K562 (cell line): ENCODE results near the gene ITSN1. TPM values are rescaled to one million over a fixed set of nuclear protein-coding genes. Genes with fewer than 3 reads are reported as not detected.

Experiments
- AFF1 ChIP-seq, 2 experiments: fragments of 450-650 bp; IDR thresholded peaks; 2 replicates each; pipeline ENCODE4 v1.6.1; 2018; ENCODE audit warnings: mild to moderate bottlenecking in 2 of 2, low read depth in 1 of 2; ENCODE audit not compliant: partially characterized antibody in 2 of 2
- CEBPG ChIP-seq, 3 experiments: fragments of 200-800 bp in 1 of 3; sonication (Bioruptor generic) in 1 of 3; sonication (generic) in 1 of 3; formaldehyde crosslinking in 1 of 3; IDR thresholded peaks in 2 of 3; conservative IDR thresholded peaks in 1 of 3; 2 replicates each; pipeline versions ENCODE4 v1.6.1 to v1.8.0; 2016 to 2022; ENCODE audit warnings: missing compliant biosample characterization in 2 of 3, missing genetic modification characterization in 2 of 3, mild to moderate bottlenecking in 1 of 3, missing genetic modification reagents in 1 of 3
- LEF1 ChIP-seq: fragments of 450-650 bp; IDR thresholded peaks from 2 replicates; pipeline ENCODE4 v1.6.1; 2016; ENCODE audit warnings: mild to moderate bottlenecking
- MEIS2 ChIP-seq: fragments of 450-650 bp; IDR thresholded peaks from 2 replicates; pipeline ENCODE4 v1.6.1; 2014; ENCODE audit warnings: mild to moderate bottlenecking; ENCODE audit not compliant: partially characterized antibody
- RB1 ChIP-seq: fragments of 450-650 bp; IDR thresholded peaks from 2 replicates; pipeline ENCODE4 v1.6.1; 2017; ENCODE audit warnings: low read depth, mild to moderate bottlenecking
- SP1 ChIP-seq: sonication (generic); formaldehyde crosslinking; IDR thresholded peaks from 2 replicates; pipeline ENCODE4 v1.8.1; 2022; ENCODE audit warnings: mild to moderate bottlenecking, missing genetic modification reagents
- TAL1 ChIP-seq: fragments of 450-650 bp; IDR thresholded peaks from 2 replicates; pipeline ENCODE4 v1.6.1; 2016; ENCODE audit warnings: mild to moderate bottlenecking
- TCF3 ChIP-seq: sonication (generic); formaldehyde crosslinking; IDR thresholded peaks from 2 replicates; pipeline ENCODE4 v1.4.0; 2020; ENCODE audit warnings: mild to moderate bottlenecking, missing genetic modification reagents
- ZBTB43 ChIP-seq: sonication (generic); formaldehyde crosslinking; IDR thresholded peaks from 2 replicates; pipeline ENCODE4 v1.8.0; 2023; ENCODE audit warnings: mild to moderate bottlenecking, missing genetic modification reagents
- ZNF407 ChIP-seq: fragments of 450-650 bp; IDR thresholded peaks from 2 replicates; pipeline ENCODE4 v1.6.1; 2016; ENCODE audit warnings: low read depth
- ZNF431 ChIP-seq: sonication (generic); formaldehyde crosslinking; IDR thresholded peaks from 2 replicates; pipeline ENCODE4 v1.8.0; 2022; ENCODE audit warnings: mild to moderate bottlenecking, missing genetic modification reagents
- ZNF655 ChIP-seq: fragments of 250-450 bp; sonication (Bioruptor Pico); IDR thresholded peaks from 2 replicates; pipeline ENCODE4 v1.5.0; 2021
- polyA plus RNA-seq, 8 experiments: library from polyadenylated mRNA; depleted of rRNA in 4 of 8; stranded (reverse) in 5 of 8; unstranded in 3 of 8; fragments of >200 nt; fragmentation: Nextera tagmentation in 2 of 8; fragmentation: Illumina TruSeq in 1 of 8; extraction: Ambion mirVana in 2 of 8; extraction: Trizol in 1 of 8; gene quantifications; 2 replicates each; pipeline versions ENCODE4 v1.2.1 to v1.2.3, GENCODE V29; 2011 to 2014; ENCODE audit warnings: inconsistent platforms in 1 of 8, missing spikeins in 1 of 8
- total RNA-seq, 7 experiments: library from RNA; depleted of rRNA in 6 of 7; stranded (reverse); fragments of >200 nt in 6 of 7; fragmentation: Illumina TruSeq in 2 of 7; extraction: Trizol in 2 of 7; gene quantifications; 2 replicates each; pipeline versions ENCODE4 v1.2.1 to v1.2.3, GENCODE V29; 2011 to 2021; ENCODE audit warnings: low replicate concordance in 1 of 7

ITSN1 gene
- total and polyA plus RNA-seq, 9 of the 15 experiments (the other 6 are each of a cell fraction or from before 2014, with no cell fraction given): 1.1 to 12.6 (median 4.8) TPM

- TF ChIP-seq CEBPG (CRISPR knock-in tag; IDR thresholded peaks at IDR 0.05) (peak; percentile 82), CEBPG (tag; conservative IDR thresholded peaks at IDR 0.05 in 1 of 2, IDR thresholded peaks at IDR 0.05 in 1 of 2) (0 out of 4 replicates have a peak, but pooled peaks of 1 of the 2 experiments have one; percentile 46), ZNF655 (no peak), MEIS2 (peak; percentile 15), TCF3 (CRISPR knock-in tag) (peak; percentile 54; the same call in 1 of the 2 replicates), TAL1 (no peak), AFF1 (IDR thresholded peaks at IDR 0.05; ENCODE audit: low read depth in 1 of 2, partially characterized antibody in 2 of 2) (no peak), ZNF407 (no peak), LEF1 (no peak), SP1 (CRISPR knock-in tag) (no peak), ZNF431 (no peak), ZBTB43 (no peak), RB1 (no peak)
Measured at GRCh38 chr21:33856893-33857527, 214.7 kb downstream of the ITSN1 start (continued).
